GM10266 (cell line): Measurements from ENCODE around the gene FOSL2.

Source experiments
- DNase-seq: peaks from one replicate; pipeline ENCODE4 v3.0.0; 2012; ENCODE audit errors: extremely low spot score
- TF ChIP-seq, protein P1 (sequence below): IDR thresholded peaks from 2 replicates; pipeline ENCODE4 v1.5.1; 2012; ENCODE audit warnings: mild to moderate bottlenecking, low read depth; ENCODE audit not compliant: control insufficient read depth, insufficient read depth; ENCODE audit errors: missing control alignments

FOSL2 gene

GRCh38 chr2:28413899-28414295 lies 21.2 kb downstream of the FOSL2 start:
- TF ChIP-seq, protein P1, sequence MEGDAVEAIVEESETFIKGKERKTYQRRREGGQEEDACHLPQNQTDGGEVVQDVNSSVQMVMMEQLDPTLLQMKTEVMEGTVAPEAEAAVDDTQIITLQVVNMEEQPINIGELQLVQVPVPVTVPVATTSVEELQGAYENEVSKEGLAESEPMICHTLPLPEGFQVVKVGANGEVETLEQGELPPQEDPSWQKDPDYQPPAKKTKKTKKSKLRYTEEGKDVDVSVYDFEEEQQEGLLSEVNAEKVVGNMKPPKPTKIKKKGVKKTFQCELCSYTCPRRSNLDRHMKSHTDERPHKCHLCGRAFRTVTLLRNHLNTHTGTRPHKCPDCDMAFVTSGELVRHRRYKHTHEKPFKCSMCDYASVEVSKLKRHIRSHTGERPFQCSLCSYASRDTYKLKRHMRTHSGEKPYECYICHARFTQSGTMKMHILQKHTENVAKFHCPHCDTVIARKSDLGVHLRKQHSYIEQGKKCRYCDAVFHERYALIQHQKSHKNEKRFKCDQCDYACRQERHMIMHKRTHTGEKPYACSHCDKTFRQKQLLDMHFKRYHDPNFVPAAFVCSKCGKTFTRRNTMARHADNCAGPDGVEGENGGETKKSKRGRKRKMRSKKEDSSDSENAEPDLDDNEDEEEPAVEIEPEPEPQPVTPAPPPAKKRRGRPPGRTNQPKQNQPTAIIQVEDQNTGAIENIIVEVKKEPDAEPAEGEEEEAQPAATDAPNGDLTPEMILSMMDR, result no peak
- DNase-seq, result no peak

GRCh38 chr2:28414583-28414982 lies 21.9 kb downstream of the FOSL2 start:
- no peak for DNase-seq
- TF ChIP-seq, protein P1, result no peak

DNA sequence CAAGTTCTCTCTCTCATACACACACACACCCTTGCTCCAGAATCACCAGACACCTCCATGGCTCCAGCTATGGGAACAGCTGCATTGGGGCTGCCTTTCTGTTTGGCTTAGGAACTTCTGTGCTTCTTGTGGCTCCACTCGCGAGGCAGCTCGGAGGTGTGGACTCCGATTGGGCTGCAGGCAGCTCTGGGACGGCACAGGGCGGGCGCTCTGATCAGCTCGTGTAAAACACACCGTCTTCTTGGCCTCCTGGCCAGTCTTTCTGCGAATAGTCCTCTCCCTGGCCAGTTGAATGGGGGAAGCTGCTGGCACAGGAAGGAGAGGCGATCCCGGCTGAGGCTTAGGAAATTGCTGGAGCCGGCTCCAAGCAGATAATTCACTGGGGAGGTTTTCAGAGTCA lies 22.4 kb downstream of the FOSL2 start:
- no peak for DNase-seq
- TF ChIP-seq, protein P1, result no peak

GRCh38 chr2:28415715-28416114 lies 23.1 kb downstream of the FOSL2 start:
- DNase-seq, result no peak
- TF ChIP-seq, protein P1, result no peak

DNA sequence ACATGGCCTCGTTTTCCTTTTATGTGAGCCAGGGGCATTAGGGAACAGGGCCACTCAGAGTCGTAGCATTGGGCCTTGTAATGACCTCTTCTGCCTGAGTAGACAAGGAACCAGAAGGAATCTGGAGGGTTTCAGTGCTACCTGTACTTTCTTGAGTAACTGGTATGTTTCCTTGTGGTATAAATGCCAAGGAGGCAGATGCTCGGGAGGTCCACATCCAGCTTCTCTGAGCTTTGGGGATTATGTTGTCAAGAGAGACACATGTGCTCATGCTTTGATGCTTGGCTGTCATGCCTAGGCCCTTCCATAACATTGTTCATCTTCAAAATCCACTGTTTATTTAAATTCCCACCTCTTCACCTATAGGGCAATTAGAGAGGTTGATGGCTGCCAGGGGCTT lies 26.3 kb downstream of the FOSL2 start:
- no peak for DNase-seq
- TF ChIP-seq, protein P1, result no peak

- TF ChIP-seq, protein P1, result peak; percentile 17
- DNase-seq, result peak; percentile 48
Measured at GRCh38 chr2:28419443-28420270, 27.0 kb downstream of the FOSL2 start.

DNA sequence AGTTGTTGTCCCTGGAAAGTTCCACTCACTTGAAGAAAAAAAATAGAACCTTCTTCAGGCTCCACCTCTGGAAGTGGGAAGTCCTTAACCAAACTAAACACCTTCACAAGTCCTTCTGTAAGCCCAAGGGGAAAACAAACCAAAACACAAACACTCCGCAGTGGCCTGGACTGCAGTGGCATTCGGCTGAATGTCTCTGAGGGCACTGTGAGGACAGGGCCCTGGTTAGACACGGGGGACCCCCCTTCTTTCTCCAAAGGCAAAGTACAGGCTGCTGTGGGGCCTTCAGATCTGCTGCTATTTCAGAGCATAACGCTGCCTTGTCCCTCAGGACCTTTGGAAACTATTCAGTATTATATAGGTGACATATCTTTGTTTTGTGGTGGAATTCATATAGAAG lies 28.1 kb downstream of the FOSL2 start:
- DNase-seq, result no peak
- TF ChIP-seq, protein P1, result no peak
